ENCODE data around the gene DOCK2. TPM values are rescaled to one million over a fixed set of nuclear protein-coding genes. Genes with fewer than 3 reads are reported as not detected.

Gene DOCK2
- total RNA-seq, 1 experiment from 2014 or later: 0.20 TPM

- no peaks in the 10 kb centered on the region for H3K27me3 ChIP-seq
- H3K36me3 ChIP-seq: no peaks in the 10 kb centered on the region
- H3K27ac ChIP-seq: no peak overlapping the region
- H3K9me3 ChIP-seq (replicated peaks): no peaks in the 10 kb centered on the region
- H3K4me1 ChIP-seq: no peaks in the 10 kb centered on the region
- no peak for DNase-seq
- no peak overlapping the region for H3K4me3 ChIP-seq
Measured at GRCh38 chr5:170028124-170028523, 391.0 kb downstream of the DOCK2 start.

GRCh38 chr5:170034231-170034630 lies 397.2 kb downstream of the DOCK2 start:
- DNase-seq: no peak
- H3K27ac ChIP-seq: no peak overlapping the region
- H3K4me3 ChIP-seq: no peak overlapping the region
- no peaks in the 10 kb centered on the region for H3K4me1 ChIP-seq
- no peaks in the 10 kb centered on the region for H3K36me3 ChIP-seq
- H3K9me3 ChIP-seq (replicated peaks): no peaks in the 10 kb centered on the region
- no peaks in the 10 kb centered on the region for H3K27me3 ChIP-seq

GRCh38 chr5:170038241-170038640 lies 401.2 kb downstream of the DOCK2 start:
- no peaks in the 10 kb centered on the region for H3K4me1 ChIP-seq
- no peak overlapping the region for H3K4me3 ChIP-seq
- H3K27ac ChIP-seq: no peak overlapping the region
- no peaks in the 10 kb centered on the region for H3K27me3 ChIP-seq
- no peak for DNase-seq
- no peaks in the 10 kb centered on the region for H3K9me3 ChIP-seq (replicated peaks)
- no peaks in the 10 kb centered on the region for H3K36me3 ChIP-seq

- Histone ChIP-seq H3K27me3 (peaks cover 6% of the 10 kb centered on the region; the same call in 1 of the 2 replicates), H3K4me1 (no peaks in the 10 kb centered on the region), H3K27ac (no peak overlapping the region), H3K4me3 (no peak overlapping the region), H3K36me3 (no peaks in the 10 kb centered on the region), H3K9me3 (replicated peaks) (no peaks in the 10 kb centered on the region)
- no peak for DNase-seq
Measured at GRCh38 chr5:170039830-170040229, 402.8 kb downstream of the DOCK2 start.

GRCh38 chr5:170046241-170046640 lies 409.2 kb downstream of the DOCK2 start:
- Histone ChIP-seq H3K27me3 (peaks cover 14% of the 10 kb centered on the region), H3K4me3 (no peak overlapping the region), H3K36me3 (no peaks in the 10 kb centered on the region), H3K27ac (no peak overlapping the region), H3K4me1 (no peaks in the 10 kb centered on the region), H3K9me3 (replicated peaks) (no peaks in the 10 kb centered on the region)
- DNase-seq: no peak

GRCh38 chr5:170049713-170050112 lies 412.6 kb downstream of the DOCK2 start:
- Histone ChIP-seq H3K27me3 (peaks cover 14% of the 10 kb centered on the region), H3K4me1 (no peaks in the 10 kb centered on the region), H3K9me3 (replicated peaks) (no peaks in the 10 kb centered on the region), H3K36me3 (no peaks in the 10 kb centered on the region), H3K4me3 (no peak overlapping the region), H3K27ac (no peak overlapping the region)
- DNase-seq: no peak

GRCh38 chr5:170053896-170054295 lies 416.8 kb downstream of the DOCK2 start:
- Histone ChIP-seq H3K9me3 (replicated peaks) (no peaks in the 10 kb centered on the region), H3K27ac (no peak overlapping the region), H3K4me3 (no peak overlapping the region), H3K27me3 (0 out of 2 replicates have a peak, but pooled peaks cover 6% of the 10 kb centered on the region), H3K4me1 (no peaks in the 10 kb centered on the region), H3K36me3 (no peaks in the 10 kb centered on the region)
- no peak for DNase-seq

- Histone ChIP-seq H3K27ac (no peak overlapping the region), H3K36me3 (no peaks in the 10 kb centered on the region), H3K27me3 (0 out of 2 replicates have a peak, but pooled peaks cover 6% of the 10 kb centered on the region), H3K4me1 (no peaks in the 10 kb centered on the region), H3K9me3 (replicated peaks) (no peaks in the 10 kb centered on the region), H3K4me3 (no peak overlapping the region)
- no peak for DNase-seq
Measured at GRCh38 chr5:170055606-170056005, 418.5 kb downstream of the DOCK2 start.

GRCh38 chr5:170056561-170057267 lies 419.6 kb downstream of the DOCK2 start:
- no peak overlapping the region for H3K4me3 ChIP-seq
- H3K27ac ChIP-seq: no peak overlapping the region
- H3K4me1 ChIP-seq: no peaks in the 10 kb centered on the region
- H3K9me3 ChIP-seq (replicated peaks): no peaks in the 10 kb centered on the region
- no peaks in the 10 kb centered on the region for H3K36me3 ChIP-seq
- DNase-seq: no peak
- H3K27me3 ChIP-seq: 0 out of 2 replicates have a peak, but pooled peaks cover 6% of the 10 kb centered on the region

- Histone ChIP-seq H3K4me1 (no peaks in the 10 kb centered on the region), H3K36me3 (no peaks in the 10 kb centered on the region)
- DNase-seq: no peak
Measured at GRCh38 chr5:170057311-170057710, 420.2 kb downstream of the DOCK2 start.

GRCh38 chr5:170059221-170059620 lies 422.1 kb downstream of the DOCK2 start:
- Histone ChIP-seq H3K4me3 (no peak overlapping the region), H3K9me3 (replicated peaks) (no peaks in the 10 kb centered on the region), H3K27ac (no peak overlapping the region), H3K4me1 (no peaks in the 10 kb centered on the region), H3K36me3 (no peaks in the 10 kb centered on the region), H3K27me3 (no peaks in the 10 kb centered on the region)
- no peak for DNase-seq

More at GRCh38 chr5:170057311-170057710, 420.2 kb downstream of the DOCK2 start:
- H3K27ac ChIP-seq: no peak overlapping the region
- H3K4me3 ChIP-seq: no peak overlapping the region
- 0 out of 2 replicates have a peak, but pooled peaks cover 4% of the 10 kb centered on the region for H3K27me3 ChIP-seq
- H3K9me3 ChIP-seq (replicated peaks): no peaks in the 10 kb centered on the region

- no peak overlapping the region for H3K4me3 ChIP-seq
- no peaks in the 10 kb centered on the region; the same call in 1 of the 2 replicates for H3K27me3 ChIP-seq
- no peaks in the 10 kb centered on the region for H3K36me3 ChIP-seq
- no peak for DNase-seq
- no peaks in the 10 kb centered on the region for H3K9me3 ChIP-seq (replicated peaks)
- no peaks in the 10 kb centered on the region for H3K4me1 ChIP-seq
- no peak overlapping the region for H3K27ac ChIP-seq
Measured at GRCh38 chr5:170067152-170067551, 430.1 kb downstream of the DOCK2 start.

GRCh38 chr5:170067574-170068170 lies 430.6 kb downstream of the DOCK2 start:
- H3K27ac ChIP-seq: no peak overlapping the region
- DNase-seq: no peak
- H3K9me3 ChIP-seq (replicated peaks): no peaks in the 10 kb centered on the region
- H3K4me3 ChIP-seq: no peak overlapping the region
- no peaks in the 10 kb centered on the region for H3K4me1 ChIP-seq
- no peaks in the 10 kb centered on the region for H3K36me3 ChIP-seq
- H3K27me3 ChIP-seq: no peaks in the 10 kb centered on the region; the same call in 1 of the 2 replicates

- H3K36me3 ChIP-seq: no peaks in the 10 kb centered on the region
- H3K9me3 ChIP-seq (replicated peaks): no peaks in the 10 kb centered on the region
- H3K27me3 ChIP-seq: peaks cover 4% of the 10 kb centered on the region; the same call in 1 of the 2 replicates
- no peak for DNase-seq
- no peak overlapping the region for H3K4me3 ChIP-seq
- no peak overlapping the region for H3K27ac ChIP-seq
- no peaks in the 10 kb centered on the region for H3K4me1 ChIP-seq
Measured at GRCh38 chr5:170069512-170069911, 432.4 kb downstream of the DOCK2 start.

GRCh38 chr5:170070556-170071412 lies 433.7 kb downstream of the DOCK2 start:
- DNase-seq: peak; percentile 45 to 71
- H3K9me3 ChIP-seq (replicated peaks): no peaks in the 10 kb centered on the region
- no peaks in the 10 kb centered on the region for H3K4me1 ChIP-seq
- H3K27ac ChIP-seq: no peak overlapping the region
- H3K4me3 ChIP-seq: no peak overlapping the region
- peaks cover 4% of the 10 kb centered on the region; the same call in 1 of the 2 replicates for H3K27me3 ChIP-seq
- H3K36me3 ChIP-seq: no peaks in the 10 kb centered on the region

Data from SJCRH30 (cell line).